Measurements from ENCODE around the gene ITIH1.

GRCh38 chr3:52792413-52792812 lies 15.0 kb downstream of the ITIH1 start:
- no peak for TF ChIP-seq CTCF (conservative IDR thresholded peaks at IDR 0.05)
- no peak for TF ChIP-seq ZFX (IDR thresholded peaks at IDR 0.05)
